NK-92 (cell line): Measurements from ENCODE around the gene GRIP2.

Experiments
- DNase-seq: peaks from one replicate; lab custom pipeline; 2025; ENCODE audit not compliant: unreplicated experiment; lab: John Stamatoyannopoulos, UW

The GRIP2 gene

DNA sequence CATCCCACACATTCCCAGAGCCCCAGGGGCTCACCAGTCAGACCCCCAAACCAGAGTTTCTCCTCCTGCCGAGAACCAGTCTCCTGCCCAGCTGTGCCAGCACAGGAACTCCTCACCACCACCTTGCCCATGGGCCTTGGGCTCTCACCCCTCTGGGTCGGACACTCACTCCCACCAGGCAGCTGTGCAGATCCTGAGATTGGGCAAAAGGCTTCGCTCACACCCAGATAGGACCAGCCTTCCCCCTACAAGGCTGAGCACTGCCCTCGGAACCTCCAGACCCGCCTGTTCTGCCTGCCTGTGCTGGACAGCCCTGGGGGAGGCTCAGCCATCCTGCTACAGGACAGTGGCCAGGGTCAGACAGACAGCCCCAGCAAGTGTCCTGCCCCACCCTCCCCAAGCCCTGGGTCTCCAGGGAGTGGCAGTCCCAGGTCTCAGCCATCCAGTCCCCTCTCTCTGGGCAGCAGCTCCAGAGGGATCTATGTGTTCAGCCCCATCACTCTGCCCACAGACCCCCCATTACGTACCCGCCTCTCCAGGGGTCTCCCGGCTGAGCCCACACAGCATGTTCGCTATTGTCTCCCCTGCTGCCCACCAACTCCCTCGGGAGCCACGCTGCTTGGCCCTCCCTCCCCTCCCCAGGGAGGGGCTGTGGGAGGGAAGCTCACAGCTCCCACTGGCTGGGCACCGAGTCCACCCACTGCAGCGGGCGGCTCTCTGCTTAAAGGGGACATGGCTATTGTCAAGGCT lies at the start of gene GRIP2:
Gene GRIP2, minus strand, starts transcription at position 601 of the 750 bp plus-strand sequence. Its CDS starts 34 bp downstream, at position 567.
- DNase-seq, result no peak

- no peak for DNase-seq
These were observed 48.4 kb upstream of the GRIP2 start for GRCh38 chr3:14588425-14589112.

- no peak for DNase-seq
These were observed 47.7 kb upstream of the GRIP2 start for GRCh38 chr3:14587740-14588360.

- no peak for DNase-seq
These were observed 46.5 kb upstream of the GRIP2 start for GRCh38 chr3:14586611-14587010.

GRCh38 chr3:14583548-14584091 lies 43.5 kb upstream of the GRIP2 start:
- DNase-seq, result no peak

DNA sequence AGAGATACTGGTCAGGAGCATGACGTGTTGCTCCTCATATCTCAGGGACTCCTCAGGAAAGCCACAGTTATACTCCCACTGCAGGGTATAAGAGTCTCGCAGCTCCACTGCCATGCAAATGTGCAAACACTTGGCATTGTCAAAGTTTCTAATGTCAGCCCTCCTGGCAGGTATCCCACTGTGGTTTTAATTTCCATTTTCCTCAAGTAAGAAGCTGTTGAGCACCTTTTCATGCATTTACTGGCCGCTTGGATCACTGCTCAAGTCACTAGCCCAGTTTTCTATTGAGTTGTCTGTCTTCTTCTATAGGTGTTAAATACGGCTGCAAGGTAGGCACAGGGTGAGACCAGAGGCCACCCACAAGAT lies 41.9 kb upstream of the GRIP2 start:
- no peak for DNase-seq

- no peak for DNase-seq
These were observed 41.3 kb upstream of the GRIP2 start for GRCh38 chr3:14581334-14582044.

DNA sequence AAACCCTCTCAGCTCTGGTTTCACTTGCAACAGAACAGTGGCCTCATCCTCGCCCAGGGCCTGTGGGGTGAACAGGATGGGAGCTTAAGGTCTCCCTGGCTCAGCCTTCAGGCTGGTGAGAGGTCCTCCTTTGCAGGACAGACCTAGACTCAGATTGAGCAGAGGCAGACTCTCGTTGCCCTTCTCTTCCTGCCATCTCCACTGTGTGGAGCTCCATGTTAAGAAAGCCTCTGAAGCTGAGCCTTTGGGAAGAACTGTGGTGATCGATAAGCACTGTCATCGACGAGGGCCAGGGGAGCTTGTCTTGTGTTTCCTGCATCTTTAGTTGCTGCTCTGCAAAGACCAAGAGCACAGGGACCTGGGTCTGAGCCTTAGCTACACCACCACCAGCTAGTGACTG lies 37.8 kb upstream of the GRIP2 start:
- no peak for DNase-seq

DNA sequence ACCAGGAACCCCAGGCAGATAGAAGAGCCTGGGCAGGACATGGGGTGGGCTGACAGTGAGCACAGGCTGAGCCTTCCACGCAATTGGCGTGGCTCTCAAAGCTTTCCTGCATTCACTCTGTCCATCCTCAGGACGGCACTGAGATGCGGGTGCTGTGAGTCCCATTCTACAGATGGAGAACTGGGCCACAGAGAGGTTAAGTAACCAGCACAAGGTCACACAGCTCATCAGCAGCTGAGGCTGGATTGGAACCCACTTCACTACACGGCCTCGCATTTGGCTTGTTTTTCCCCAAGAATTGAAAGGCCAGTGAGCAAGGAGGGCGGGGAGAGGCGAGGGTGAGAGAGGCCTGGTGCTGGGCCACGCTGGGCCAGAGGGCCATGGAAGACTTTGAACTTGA lies 36.0 kb upstream of the GRIP2 start:
- no peak for DNase-seq

DNA sequence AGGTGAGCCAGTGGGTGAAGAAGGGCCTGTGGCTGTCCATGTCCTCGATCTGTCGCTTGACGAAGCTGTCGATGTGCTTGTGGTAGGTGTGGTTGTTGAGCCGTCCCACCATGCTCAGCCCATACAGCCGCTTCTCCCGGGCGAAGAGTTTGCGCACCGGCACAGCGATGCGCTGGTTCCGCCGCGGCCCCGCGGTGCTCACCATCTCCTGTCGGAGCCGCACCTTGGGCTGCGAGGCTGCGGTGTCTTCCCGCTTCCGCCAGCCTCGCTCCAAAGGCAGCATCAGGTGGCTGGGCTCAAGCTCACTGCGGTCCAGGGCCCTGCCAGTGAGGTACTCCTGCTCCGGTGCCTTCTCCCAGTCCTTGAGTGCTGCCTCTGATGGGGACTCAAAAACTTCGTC lies 34.0 kb upstream of the GRIP2 start:
- no peak for DNase-seq

DNA sequence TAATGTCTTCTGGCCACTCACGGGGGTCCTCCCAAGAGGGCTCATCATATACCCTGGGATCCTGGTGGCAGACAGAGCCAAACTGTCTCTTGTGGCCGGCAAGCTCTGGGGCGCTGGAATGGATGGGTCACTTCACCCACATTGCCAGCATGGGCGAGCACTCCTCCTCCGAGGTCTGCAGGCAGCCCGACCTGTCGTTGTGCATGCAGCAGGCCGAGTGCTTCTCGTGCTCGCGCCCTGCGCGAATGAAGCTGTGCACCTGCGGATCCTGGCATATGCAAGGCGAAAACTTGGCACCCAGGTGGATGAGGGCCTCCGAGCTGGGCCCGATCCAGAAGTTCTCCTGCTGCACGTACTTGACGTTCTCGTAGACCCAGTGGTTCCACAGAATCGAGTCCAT lies 33.6 kb upstream of the GRIP2 start:
- DNase-seq, result no peak

- DNase-seq, result no peak
These were observed 30.7 kb upstream of the GRIP2 start for GRCh38 chr3:14570864-14571263.

DNA sequence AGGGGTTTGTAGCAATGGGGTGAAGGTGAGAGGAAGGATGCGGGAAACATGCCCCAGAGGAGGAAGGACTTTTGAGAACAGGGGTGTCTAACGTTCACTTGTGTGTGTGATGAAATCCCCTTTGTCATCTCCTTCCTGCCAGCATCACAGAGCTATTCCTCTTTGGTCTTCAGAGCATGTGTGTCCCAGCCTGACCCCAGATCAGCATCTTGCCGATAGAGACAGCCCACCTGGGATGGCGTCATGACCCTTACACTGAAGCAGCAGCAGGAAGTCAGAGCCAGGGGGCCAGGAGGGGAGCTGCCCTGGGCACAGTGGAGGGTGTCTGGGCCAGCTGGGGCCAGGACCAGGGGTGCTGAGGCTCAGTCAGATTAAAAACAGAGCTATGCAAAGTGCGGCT lies 29.9 kb upstream of the GRIP2 start:
- DNase-seq, result no peak

DNA sequence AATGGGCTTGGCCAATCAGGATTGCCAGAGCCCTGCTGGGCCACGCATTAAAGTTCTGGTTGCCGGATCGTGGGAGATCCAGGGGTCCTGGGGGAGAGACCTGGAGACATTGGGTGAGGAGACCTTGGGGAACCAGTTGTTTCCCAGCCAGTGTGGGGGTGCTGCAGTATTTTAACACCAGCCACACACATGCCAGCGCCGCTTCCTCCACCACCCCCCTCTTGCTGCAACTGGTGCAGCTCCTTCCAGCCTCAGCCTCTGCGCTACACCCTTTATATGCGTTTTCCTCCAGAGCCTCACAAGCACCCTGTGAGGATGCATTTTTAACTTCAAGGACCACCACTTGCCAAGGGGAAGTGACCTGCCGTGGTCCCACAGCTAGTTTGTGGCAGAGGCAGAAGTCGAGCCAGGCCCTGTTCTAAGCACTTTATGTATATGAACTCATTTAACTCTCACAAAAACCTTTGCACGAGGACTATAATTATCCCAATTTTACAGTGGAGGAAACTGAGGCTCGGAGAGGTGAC lies 29.4 kb upstream of the GRIP2 start:
- DNase-seq, result no peak

DNA sequence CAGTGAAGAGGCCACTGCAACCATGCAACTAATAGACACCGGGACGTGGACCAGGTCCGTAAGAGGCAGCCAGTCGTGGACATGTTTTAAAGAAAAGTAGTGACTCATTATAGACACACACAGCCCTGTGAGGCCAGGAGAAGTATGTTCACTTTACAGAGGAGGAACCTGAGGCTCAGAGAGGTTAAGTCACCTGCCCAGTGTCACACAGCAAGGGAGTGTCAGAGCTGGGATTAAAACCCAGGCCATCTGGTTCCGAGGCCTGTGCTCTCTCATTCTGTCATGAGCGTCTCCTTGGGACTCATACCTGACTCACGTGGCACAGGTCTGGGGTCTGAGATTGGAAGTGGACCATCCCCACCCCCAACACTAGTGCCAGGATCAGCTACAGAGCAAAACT lies 28.1 kb upstream of the GRIP2 start:
- no peak for DNase-seq

GRCh38 chr3:14566812-14567211 lies 26.7 kb upstream of the GRIP2 start:
- DNase-seq, result no peak

- no peak for DNase-seq
These were observed 25.9 kb upstream of the GRIP2 start for GRCh38 chr3:14565868-14566588.

- no peak for DNase-seq
These were observed 24.6 kb upstream of the GRIP2 start for GRCh38 chr3:14564741-14565140.

- no peak for DNase-seq
These were observed 23.9 kb upstream of the GRIP2 start for GRCh38 chr3:14563946-14564539.
